ENCODE measurements around the gene GATAD2B.

GATAD2B gene

GRCh38 chr1:153951183-153951582 lies 28.4 kb upstream of the GATAD2B start:
- no peak for DNase-seq (ENCODE audit: low read depth)

GRCh38 chr1:153946622-153947241 lies 24.0 kb upstream of the GATAD2B start, which contains the start of gene DENND4B:
Gene DENND4B, minus strand, starts transcription at chr1:153946718. Its CDS starts 2,344 bp downstream, at chr1:153944374.
- no peak for DNase-seq (ENCODE audit: low read depth)

DNA sequence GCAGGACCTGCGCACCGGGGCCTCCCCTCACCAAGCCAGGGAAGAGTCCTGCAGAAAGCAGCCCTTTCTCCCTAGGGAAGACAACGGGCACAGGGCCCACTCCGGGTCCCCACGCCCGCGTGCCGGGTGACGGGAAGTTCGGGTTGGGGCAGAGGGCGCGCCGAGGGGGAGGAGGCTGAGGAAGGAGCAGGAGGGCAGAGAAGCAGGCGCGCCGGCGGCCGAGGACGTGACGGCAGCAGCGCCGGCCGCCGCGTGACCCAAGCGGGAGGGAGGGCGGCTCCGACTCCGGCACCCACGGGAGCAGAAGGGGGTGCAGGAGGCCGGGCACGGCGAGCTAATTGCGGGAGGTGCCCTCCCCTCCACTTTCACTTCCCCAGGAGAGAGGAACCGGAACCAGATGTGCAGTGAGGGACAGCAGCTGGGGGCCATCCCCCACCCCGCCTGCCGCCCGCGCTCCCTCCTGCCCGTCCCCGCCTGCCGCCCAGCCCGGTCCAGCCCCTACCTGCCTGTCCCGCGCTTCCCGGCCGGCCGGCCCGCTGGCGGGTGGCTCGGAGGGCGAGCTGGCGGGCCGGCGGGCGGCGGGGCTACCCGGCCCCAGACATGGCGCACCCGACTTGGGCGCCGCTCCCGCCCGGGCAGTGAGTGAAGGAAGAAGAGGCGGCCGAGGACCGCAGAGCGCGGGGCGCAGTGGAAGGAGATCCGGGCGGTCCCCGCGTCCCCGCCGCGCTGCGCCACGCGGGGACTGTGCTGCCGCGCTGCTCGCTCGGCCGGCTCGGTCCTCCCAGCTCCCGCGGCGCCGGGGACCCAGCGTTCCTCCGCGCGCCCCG lies 23.2 kb upstream of the GATAD2B start:
- DNase-seq (ENCODE audit: low read depth): no peak

- DNase-seq (ENCODE audit: low read depth): no peak
Observed at GRCh38 chr1:153945131-153945794, 22.5 kb upstream of the GATAD2B start.

- no peak for DNase-seq (ENCODE audit: low read depth)
Observed at GRCh38 chr1:153944827-153945117, 22.0 kb upstream of the GATAD2B start.

DNA sequence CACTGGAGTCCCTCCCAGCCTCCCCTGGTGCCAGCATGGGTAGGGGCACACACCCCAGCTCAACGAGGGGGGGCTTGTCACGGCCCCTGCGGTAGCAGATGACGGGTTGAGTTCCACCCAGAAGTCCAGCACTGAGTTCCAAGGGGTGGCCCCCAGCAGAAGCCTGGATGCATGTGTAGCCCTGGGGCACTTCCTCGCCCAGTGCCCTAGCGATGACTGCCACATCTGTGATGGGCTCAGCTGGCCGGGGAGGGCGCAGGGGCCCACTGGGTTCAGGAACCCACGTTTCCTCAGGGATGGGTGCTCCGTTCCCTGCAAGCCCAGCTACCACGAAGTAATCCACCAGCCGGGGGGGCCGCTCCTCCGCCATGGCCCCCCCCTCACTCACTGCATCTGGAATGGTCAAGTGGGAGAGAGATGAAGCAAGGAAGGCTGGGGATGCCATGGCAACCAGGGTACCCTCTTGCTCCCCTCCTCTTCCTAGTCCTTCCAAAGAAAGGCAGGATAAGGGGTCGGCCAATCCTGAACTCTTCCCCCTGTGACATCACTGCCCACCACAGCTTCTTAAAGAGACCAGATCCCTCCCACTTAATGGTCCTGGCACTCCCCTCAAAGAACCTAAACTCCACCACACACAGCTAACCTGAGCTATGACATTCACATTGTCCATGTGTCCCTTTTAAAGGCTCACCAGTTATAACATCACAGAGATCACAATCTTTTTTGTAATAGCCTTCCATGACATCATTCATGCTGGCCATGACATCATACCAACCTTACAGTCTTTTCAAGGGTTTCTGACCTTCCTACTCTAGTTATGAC lies 21.4 kb upstream of the GATAD2B start:
- DNase-seq (ENCODE audit: low read depth): no peak

DNA sequence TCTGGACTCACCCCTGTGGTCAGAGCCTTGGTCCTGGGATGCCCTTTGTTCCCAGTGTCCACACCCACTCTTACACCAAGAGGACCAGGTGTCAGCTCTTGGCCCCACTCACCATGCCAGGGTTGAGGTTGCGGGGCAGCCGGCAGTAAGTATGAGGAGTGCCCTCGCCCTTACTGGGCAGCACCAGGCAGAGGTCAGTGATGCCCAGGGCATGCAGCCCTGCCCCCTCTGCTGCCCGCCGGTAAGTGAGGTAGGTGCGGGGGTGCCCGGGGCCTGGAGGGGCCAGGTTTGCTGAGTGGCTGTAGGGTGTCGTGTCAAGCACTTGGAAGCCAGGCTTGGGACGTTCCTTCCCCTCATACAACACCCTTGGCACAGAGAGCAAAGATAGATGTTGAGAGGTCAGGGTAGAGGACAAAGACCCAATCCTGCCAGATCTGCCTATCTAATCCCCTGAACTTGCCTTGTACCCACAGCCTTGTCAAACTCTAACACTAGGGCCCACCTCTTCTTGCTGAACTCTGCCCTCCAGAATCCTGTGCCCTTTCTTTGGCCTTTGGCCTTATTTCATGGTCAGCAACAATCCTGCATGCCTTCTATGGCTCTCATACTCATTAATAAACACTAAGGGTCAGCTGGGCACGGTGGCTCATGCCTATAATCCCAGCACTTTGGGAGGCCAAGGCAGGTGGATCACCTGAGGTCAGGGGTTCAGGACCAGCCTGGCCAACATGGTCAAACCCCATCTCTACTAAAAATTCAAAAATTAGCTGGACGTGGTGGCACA lies 20.2 kb upstream of the GATAD2B start:
- no peak for DNase-seq (ENCODE audit: low read depth)

DNA sequence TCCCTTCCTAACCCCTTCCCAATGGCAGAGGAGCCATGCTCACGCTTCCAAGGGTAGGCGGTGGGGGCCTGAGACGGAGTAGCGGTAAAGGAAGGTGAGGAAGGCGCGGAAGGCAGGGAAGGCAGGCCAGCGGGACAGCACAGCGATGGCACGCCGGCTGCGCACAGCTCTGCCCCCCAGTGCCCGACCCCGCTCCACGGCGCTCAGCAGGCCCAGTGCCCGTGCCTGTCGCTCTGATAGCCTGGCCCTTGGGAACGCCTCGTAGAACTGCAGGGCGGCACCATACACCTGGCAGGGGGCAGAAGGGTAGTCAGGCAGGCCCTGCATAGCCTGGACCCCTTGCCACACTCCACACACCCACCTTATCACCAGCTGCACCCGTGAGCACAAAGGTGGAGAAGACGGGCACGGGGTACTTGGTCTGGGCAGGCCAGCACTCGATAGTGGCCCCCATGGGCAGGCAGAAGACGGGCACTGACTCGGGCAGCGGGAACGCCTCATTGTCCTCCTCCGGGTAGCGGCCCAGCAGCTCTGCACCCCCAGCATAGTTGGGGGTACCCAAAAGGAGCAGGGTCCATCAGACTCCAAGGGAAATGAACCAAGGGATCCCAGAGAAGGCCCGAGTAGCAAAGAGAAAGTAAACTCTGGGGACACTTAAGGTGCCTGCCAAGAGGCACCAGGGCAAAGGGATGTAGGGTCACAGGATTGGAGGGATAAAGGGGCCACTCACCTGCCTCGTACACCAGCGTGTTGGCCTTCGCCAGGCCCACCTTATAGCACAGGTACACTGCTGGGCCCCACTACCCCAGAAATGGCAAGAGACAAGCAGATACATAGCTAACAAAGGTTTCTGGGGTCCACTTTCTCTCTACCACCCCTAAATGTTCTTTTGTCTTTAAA lies 19.3 kb upstream of the GATAD2B start:
- DNase-seq (ENCODE audit: low read depth): no peak

DNA sequence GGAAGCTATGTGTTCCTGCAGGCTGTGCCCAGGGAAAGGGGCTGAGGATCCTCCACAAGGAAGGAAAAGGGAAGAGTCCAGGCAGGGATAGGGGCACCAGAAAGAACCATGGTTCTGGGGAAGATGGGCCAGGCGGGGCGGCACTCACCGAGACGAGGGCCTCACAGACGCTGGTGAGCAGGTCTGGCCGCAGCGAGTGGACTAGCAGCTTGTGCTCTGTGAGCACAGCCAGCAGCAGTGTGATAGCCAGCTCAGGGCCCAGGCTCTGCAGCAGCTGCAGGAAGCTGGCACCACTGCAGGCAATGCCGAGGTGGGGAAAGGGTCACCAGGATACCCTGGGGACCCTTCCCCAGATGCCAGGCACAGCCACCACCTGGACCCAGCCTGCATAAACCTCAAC lies 18.0 kb upstream of the GATAD2B start:
- DNase-seq (ENCODE audit: low read depth): no peak

DNA sequence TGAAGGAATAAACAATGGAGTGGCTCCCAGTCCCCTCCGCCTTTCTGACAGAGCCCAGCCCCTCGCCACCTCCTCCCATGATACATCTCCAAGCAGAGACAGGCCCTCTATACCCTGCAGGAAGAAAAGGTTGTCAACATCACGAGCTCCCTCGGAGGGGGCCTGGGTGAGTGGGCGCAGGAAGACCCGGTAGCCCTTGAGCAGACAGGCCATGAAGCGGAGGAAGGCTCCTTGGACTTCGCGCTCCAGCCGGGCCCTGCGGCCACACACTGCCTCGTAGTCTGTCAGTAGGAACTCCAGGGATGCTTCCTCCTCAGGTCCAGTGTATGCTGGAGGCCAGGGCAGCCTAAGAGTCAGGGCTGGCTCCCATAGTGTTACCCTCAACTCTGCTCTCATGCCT lies 16.7 kb upstream of the GATAD2B start:
- DNase-seq (ENCODE audit: low read depth): no peak

DNA sequence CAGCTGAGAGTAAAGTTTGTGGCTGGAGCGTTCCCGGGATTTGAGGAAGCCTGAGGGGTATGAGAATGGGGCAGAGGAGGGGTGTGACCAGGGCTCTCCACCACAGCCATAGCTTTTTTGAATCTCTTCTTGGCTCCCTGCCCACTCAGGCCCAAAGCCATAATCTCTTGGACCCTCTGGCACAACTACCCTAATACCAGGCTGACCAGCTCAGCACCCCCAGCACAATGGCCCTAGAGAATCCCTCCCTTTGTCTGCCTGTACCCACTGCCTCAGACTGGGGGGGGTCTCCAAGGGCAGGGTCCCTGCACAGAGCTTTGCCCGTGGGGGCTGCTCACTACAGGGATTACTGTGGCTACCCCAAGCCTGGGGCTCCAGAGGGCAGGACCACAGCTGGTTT lies 16.2 kb upstream of the GATAD2B start:
- DNase-seq (ENCODE audit: low read depth): no peak

- DNase-seq (ENCODE audit: low read depth): no peak
Observed at GRCh38 chr1:153937331-153937730, 14.6 kb upstream of the GATAD2B start.

DNA sequence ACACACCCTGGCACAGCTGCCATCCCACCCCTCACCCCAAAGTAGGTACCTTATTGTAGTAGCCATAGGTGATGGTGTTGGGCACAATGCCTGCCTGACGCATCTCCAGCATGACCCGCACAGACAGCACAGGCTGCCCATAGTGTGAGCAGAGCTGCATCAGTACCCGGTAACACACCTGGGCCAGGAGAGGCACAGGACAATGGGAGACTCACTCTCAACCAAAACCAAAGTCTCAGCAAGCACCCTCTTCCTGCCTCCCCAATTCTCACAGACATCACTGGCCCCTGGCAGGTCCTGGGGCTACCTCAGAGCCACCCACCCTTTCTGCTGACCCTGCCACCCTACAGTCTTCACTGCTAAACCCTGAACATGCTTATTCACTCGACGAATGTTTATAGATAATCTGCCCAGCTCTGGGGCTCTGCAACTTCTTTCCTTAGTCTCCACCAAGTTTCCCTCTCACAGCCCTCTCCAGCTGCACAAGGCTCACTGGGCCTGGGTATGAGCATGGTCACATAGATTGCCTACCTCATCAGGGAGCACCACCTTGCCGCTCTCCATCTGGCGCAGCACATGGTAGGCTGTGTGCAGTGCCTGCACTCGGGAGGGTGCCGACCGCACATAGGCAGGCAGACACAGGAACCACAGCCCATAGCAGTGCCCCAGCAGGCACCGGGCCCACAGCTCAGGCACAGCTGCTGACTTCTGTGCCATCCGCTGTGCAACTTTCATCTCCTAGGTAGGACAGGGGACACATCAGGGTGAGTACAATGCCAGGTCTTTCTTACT lies 13.4 kb upstream of the GATAD2B start:
- DNase-seq (ENCODE audit: low read depth): no peak

- DNase-seq (ENCODE audit: low read depth): no peak
Observed at GRCh38 chr1:153934746-153935145, 12.0 kb upstream of the GATAD2B start.

GRCh38 chr1:153933955-153934354 lies 11.2 kb upstream of the GATAD2B start:
- no peak for DNase-seq (ENCODE audit: low read depth)

- DNase-seq (ENCODE audit: low read depth): no peak
Observed at GRCh38 chr1:153933430-153933829, 10.7 kb upstream of the GATAD2B start.

DNA sequence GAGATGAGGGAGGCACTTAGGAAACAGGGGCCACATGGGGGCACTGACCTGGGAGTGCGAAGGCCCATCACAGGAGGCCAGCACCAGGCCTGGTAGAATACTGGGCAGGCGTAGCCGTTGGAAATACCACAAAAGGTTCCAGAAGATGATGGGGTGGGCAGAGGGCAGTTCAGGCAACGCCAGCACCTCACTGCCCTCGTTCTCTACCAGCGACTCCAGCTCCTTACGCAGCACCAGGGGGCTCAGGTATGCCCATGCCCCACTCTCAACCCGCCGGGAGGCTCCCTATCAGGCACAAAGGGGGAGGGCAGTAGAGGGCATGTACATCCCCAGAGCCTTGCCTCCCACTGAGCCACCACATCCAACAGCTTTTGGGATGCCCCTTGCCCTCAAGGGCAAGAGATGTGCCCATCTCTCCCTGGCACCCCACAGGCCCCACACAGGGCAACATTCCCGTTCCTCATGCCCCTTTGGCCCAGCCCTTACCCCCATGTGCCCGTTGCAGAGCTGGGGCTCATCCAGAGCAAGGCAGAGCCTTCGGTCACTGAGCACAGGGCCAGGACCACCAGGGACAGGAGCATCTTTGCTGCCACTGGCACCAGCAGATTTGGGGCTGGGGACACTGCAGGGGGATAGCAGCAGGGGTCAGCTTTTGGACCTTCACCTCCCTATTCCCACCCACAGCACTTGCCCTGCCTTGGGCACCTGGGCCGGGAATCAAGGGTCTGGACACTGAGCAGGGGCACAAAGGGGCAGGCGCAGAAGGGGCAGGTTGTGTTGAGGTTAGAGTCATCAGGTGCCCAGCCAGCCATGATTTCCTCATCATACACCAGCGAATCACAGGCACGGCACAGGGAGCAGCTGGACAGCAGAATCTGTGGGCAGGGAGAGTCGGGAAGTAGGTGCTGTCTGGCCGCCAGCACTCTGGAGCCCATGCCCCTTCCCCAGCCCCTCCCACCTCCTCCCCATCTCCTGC lies 9.7 kb upstream of the GATAD2B start:
- no peak for DNase-seq (ENCODE audit: low read depth)

Data from HS-27A (cell line).